CD4-positive, alpha-beta T cell treated with Interleukin-10 for 1 hour (primary cell): Measurements from ENCODE around the gene ILK.

ENCODE experiments used
- DNase-seq: peaks from one replicate; pipeline ENCODE4 v3.0.0-alpha.2; 2020

Gene ILK

GRCh38 chr11:6603287-6604080 lies at the start of gene ILK, which contains the start of gene RRP8:
ILK (plus strand) TSS chr11:6603774; CDS start chr11:6604272, 498 bp downstream.
RRP8 (minus strand) TSS chr11:6603616; CDS start chr11:6603502, 114 bp downstream.
- DNase-seq: peak; percentile 93

- no peak for DNase-seq
These were observed 48.5 kb upstream of the ILK start for GRCh38 chr11:6554828-6555706.

DNA sequence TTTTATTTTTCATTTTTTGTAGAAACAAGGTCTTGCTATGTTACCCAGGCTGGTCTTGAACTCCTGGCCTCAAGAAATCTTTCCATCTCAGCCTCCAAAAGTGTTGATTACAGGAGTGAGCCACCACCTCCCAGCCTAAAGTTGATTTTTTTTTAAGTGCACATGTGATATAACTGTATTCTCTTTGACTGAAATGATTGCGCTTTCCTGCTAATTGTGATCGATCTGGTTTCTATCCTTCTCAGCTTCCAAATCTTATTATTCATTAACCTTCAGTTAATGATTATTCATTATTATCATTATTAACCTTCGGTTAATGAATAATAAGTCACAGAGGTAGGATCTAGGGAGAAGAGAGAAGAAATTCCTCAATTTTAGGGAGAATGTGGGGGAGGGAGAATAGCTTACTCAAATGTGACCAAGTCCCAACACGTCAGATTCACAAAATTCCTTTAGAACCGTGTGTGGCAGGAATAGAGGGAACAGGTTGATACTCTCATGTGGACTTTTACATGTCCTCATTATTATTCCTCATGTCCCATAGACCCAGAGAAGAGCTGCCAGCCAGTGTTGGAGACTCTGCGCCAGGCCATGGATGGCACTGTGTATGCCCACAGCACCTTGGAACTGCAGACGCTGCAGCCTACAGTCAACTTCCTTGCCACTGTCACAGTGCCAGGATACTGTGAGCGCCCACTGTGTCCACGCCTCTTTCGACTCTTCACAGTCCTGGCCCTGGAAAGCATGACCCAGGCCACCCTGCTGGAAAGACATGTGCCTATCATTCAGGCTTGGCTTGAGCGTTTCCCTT lies 47.2 kb upstream of the ILK start:
- no peak for DNase-seq

DNA sequence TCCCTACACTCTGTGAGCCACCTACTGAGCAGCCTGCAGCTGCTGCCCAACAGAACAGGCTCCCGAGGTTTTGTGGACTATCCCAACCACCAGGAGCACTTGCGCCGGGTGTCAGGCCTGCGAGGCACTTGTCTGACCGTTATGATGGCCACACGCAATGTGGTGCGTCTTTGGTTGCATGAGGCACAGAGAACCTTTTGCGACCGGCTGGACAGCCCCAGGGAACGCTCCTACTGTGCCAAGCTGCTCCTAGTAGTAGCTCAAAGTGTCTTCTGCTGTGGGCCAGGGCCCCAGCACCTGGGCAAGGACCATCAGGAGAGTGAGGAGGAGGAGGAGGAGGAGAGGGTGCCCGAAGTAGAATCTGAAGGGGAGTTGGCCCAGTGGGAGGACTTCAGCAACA lies 46.5 kb upstream of the ILK start:
- no peak for DNase-seq

DNA sequence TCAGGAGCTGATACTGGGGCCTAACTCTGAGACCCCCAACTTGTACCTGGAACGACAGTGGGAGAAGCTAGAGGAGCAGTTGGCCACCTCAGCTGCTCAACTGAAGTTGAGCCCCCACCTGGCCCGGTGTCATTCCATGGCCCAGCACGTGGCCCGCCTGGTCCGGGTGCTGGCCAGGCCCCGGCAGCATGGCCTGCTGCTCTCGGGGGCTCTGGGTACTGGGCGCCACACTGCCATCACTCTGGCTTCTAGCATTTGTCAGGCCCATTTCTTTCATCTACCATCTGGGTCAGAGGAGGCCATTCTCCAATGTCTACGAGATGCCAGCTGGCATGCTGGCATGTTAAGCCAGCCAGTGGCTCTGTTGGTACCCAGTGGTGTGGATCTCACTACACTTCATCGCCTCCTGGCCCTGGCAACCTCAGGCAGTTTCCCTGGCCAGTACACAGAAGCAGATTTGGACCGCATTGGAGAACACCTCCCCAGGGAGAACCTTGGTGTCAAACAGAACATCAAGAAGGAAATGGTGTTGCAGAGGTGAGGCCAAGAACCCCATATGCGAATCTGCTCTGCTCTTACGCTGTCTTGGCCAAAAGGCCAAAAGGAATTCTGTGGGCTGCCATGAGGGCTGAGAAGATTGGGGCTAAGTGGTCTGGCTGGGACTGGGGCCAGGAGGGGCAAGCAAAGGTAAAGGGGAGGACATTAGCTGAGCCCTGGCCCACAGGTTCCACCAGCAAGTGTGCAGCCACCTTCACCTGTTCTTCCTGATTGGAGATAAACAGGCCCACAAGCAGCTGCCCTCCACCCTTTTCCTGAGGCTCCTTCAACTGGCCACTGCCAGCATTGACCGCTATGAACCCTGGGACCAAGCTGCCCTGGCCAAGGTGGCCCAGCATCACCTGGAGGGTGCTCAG lies 45.6 kb upstream of the ILK start:
- no peak for DNase-seq

- no peak for DNase-seq
These were observed 44.2 kb upstream of the ILK start for GRCh38 chr11:6559369-6559768.

GRCh38 chr11:6561288-6561687 lies 42.3 kb upstream of the ILK start:
- no peak for DNase-seq

DNA sequence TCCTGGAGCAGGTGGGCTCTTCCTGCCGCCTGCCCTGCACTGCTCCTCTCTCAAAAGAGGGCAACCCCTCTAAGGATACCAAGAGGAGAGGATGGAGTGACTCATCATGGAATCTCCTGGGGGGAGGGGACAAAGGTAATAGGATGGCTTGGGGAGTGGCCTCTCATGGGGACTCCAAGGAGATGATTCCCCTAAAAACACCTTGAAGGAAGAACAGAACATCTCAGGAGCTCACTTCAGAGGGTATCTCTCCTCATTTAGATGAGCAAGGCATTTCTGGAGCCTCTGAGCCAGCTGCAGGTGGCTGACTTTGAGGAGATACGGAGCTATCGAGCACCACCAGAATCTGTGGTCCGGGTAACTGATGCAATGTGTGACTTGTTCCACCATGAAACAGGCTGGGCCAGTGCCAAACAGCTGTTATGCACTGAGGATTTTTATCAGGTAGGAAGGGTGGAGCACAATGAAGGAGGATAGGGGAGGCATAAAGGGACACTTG lies 40.4 kb upstream of the ILK start:
- no peak for DNase-seq

DNA sequence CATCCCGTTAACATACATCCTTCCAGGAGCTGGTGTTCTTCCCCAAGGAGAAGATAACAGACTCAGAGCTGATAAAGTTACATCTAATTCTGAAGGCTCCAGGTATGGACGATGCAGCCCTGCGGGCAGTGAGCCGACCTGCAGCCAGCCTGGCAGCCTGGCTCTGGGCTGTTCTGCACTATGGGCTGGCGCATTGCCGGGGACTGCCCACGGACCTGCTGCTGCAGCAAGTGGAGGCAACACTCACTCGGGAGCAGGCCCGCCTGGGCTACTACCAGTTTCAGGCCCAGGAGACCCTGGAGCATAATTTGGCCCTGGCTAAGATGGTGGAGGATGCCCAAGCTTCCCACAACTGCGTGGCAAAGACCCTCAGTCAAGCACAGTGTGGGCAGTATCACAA lies 39.9 kb upstream of the ILK start:
- DNase-seq: no peak

- DNase-seq: no peak
These were observed 38.2 kb upstream of the ILK start for GRCh38 chr11:6565325-6565724.

DNA sequence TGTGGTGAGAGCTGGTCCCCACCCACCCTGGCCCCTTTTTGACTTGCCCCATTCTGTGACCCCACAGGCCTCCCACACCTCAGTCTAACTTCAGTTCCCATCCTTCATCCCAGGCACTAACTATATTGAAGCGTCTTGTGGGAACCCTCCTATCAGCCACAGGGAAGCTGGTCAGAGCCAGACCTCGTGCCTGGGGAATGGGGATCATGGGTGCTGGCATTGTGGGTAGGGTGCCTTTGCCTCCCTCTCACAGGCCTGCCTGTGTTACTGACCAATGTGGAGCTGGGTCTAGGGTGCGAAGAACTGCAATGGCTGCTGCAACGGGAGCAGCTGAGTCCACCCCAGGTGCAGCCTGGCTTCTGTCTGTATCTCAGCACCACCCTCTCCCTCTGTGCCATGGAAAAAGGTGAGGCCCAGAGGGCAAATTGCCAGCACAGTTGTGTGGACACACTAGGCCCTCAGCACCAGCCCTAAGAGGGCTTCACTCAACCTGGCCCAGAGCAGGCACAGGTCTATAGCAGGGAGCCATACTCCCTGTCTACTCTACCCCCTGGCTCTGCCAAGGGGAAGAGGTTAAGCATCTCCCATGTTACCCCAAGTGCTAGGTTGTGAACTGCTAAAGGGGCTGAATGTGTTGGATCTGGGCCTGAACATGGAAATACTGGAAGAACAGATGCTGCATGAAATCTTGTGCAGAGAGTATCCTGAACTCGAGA lies 37.4 kb upstream of the ILK start:
- no peak for DNase-seq

DNA sequence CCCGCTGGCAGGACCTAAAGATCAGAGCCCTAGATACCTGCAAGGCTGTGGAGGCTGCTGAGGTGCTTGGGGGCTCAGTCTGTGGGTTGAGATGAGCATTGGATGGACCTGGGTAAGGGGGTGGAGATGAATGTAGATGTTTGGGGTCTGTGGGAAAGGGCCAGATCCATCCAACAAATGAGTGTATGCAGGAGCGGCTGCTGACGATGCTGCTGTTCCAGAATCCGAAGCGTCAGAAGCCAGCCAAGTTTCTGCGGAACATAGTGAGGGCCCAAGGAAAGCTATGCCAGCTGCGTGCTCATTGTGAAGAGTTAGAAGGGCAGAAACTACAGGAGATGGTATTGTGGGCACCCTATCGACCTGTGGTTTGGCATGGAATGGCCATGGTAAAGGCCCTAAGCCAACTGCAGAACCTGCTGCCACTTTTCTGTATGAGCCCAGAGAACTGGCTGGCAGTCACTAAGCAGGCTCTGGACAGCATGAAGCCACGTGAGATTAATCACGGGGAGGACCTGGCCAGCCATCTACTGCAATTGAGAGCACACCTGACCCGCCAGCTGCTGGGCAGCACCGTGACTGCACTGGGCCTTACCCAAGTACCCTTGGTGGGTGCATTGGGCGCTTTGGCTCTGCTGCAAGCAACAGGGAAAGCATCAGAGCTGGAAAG lies 36.7 kb upstream of the ILK start:
- no peak for DNase-seq

GRCh38 chr11:6567371-6567745 lies 36.2 kb upstream of the ILK start:
- DNase-seq: no peak

- DNase-seq: no peak
These were observed 35.2 kb upstream of the ILK start for GRCh38 chr11:6568191-6568918.

- no peak for DNase-seq
These were observed 33.9 kb upstream of the ILK start for GRCh38 chr11:6569706-6570105.

DNA sequence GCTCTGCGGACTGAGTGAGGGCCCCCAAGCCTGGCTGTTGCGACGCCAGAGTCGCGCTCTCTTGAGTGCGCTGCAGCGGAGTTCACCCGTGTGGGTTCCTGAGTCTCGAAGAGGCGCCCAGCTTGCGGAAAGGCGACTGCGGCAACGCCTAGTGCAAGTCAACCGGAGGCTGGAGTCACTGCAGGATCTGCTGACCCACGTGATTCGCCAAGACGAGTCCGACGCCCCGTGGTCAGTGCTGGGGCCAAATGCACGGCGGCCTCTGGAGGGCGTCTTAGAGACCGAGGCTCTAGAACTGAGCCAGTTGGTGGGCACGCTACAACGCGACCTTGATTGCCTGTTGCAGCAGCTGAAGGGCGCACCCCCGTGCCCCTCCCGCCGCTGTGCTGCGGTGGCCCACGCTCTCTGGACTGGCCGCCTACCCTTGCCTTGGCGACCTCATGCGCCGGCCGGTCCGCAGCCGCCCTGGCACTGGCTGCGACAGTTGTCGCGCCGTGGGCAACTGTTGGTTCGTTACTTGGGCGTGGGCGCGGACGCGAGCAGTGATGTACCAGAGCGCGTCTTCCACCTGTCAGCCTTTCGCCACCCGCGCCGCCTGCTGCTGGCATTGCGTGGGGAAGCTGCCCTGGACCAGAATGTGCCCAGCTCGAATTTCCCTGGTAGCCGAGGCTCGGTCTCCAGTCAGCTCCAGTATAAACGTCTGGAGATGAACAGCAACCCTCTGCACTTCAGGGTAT lies 32.7 kb upstream of the ILK start:
- DNase-seq: no peak

GRCh38 chr11:6571434-6572008 lies 32.1 kb upstream of the ILK start:
- DNase-seq: no peak

DNA sequence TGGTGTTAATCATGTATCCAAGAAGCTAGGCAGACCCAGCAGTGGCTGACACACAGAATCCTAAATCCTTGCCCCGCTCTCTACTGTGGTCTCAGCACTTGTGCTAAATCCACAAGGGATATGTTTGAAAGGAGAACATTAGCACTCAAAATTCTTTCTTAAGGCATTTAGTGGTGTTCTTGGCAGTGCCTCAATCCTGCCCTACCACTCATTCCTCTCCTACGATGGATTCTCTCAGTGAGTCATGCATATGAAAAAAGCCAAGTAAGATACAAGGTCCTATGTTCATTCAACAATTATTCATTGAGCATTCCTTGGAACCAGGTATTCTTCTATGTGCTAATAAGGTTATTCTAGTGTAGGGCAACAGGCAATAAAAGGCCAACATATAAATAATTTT lies 31.4 kb upstream of the ILK start:
- no peak for DNase-seq
